Lower lobe of right lung (tissue), 2 donors: ENCODE results near the gene SGTB. TPM values are rescaled to one million over a fixed set of nuclear protein-coding genes. Genes with fewer than 3 reads are reported as not detected.
"Not testable (repeated sequence)": the region's sequence is repeated elsewhere in the genome, so short reads cannot be mapped to it uniquely, and the experiment has no call there.

Source experiments
- ATAC-seq, 2 donors: fragments of 200-7000 bp; cut with Tn5 transposase; one replicate each; pipeline ENCODE4 v1.9.1; 2020 to 2022; ENCODE audit warnings: mild to moderate bottlenecking in 2 of 2, moderate library complexity in 2 of 2
- DNase-seq: peaks from one replicate; pipeline ENCODE4 v3.0.0-alpha.2; 2020
- H3K27ac ChIP-seq: fragments of 200-600 bp; one replicate; pipeline ENCODE4 v1.8.0; 2022
- H3K27me3 ChIP-seq: fragments of 200-600 bp; one replicate; pipeline ENCODE4 v1.8.0; 2022; ENCODE audit warnings: low read depth
- H3K36me3 ChIP-seq: fragments of 200-600 bp; one replicate; pipeline ENCODE4 v1.8.0; 2022; ENCODE audit warnings: mild to moderate bottlenecking
- H3K4me1 ChIP-seq: fragments of 200-600 bp; one replicate; pipeline ENCODE4 v1.8.0; 2022
- H3K4me3 ChIP-seq: fragments of 200-600 bp; one replicate; pipeline ENCODE4 v1.8.0; 2022; ENCODE audit warnings: mild to moderate bottlenecking
- H3K9me3 ChIP-seq: fragments of 200-600 bp; one replicate; pipeline ENCODE4 v1.8.0; 2022
- CTCF ChIP-seq: fragments of 200-600 bp; IDR thresholded peaks from one replicate; pipeline ENCODE4 v1.8.0; 2022; ENCODE audit warnings: antibody characterized with exemption, mild to moderate bottlenecking
- intact Hi-C: fragments of 100-400 bp; cut with DNase I; formaldehyde crosslinking; loops from one replicate; pipeline ENCODE4 v1.11.0; 2022
- total RNA-seq: library from RNA; stranded (reverse); fragmentation: NEBNext Ultra II Directional; extraction: Animal tissue kit (Norgen Biotek cat#: 25700); gene quantifications from one replicate; pipeline ENCODE4 v1.2.1, GENCODE V29; 2021
- donor health status: DM: no; HTN: yes; CAD: no; lungs with severe emphysema.

Gene SGTB
- total RNA-seq, 1 donor from 2014 or later = 9.2 TPM

DNA sequence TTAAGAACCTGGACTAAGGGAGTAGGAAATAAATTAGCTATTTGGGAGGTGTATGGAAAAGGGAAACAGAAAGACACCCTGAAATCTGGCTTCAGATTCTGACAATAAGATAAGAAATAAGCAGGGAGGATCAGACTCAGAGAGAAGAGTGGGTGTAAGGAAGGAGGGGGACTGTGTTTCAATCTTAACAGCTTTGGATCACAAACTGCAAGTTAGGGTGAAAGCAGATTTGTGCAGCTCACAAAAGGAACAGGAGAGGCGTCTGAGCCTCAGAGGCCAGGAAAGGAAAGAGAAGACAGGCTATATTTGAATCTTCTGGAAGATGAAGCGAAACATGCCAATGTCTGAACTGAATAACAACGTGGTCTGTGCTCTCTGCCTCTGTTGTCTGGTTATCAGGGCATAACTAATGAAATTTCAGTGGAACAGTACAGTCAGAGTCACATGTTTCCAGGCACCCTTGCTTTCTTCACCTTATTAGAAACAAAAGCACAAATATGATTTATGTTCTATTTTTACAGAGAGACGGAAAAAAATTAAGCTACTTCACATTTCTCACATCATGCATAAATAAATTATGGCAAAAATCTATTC lies 26.6 kb downstream of the SGTB start:
- H3K27me3 ChIP-seq = no peaks in the 10 kb centered on the region
- TF ChIP-seq CTCF = no peak
- ATAC-seq (no peak), DNase-seq (no peak)
- no peaks in the 10 kb centered on the region for H3K9me3 ChIP-seq
- no peak overlapping the region for H3K27ac ChIP-seq
- no peak overlapping the region for H3K4me3 ChIP-seq
- intact Hi-C loops = no loop called here
- H3K4me1 ChIP-seq = no peaks in the 10 kb centered on the region
- peaks cover 20% of the 10 kb centered on the region for H3K36me3 ChIP-seq

DNA sequence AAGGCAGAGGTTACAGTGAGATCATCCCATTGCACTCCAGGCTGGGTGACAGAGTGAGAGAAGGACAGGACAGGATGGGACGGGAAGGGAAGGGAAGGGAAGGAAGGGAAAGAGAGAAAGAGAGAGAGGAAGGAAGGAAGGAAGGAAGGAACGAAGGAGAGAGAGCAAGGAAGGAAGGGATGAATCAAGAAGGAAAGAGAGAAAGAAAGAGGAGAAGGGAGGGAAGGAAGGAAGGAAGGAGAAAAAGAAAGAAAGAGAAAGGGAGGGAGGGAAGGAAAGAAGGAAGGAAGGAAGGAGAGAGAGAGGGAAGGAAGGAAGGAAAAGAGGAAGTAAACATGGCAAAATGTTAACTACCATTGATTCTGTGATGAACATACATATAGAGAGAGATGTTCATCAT lies 28.8 kb downstream of the SGTB start:
- intact Hi-C loops = no loop called here
- ATAC-seq (no peak), DNase-seq (no peak)
- peaks cover 26% of the 10 kb centered on the region for H3K36me3 ChIP-seq
- no peak for TF ChIP-seq CTCF
- H3K27me3 ChIP-seq = no peaks in the 10 kb centered on the region
- no peak overlapping the region for H3K4me3 ChIP-seq
- H3K27ac ChIP-seq = no peak overlapping the region
- no peaks in the 10 kb centered on the region for H3K9me3 ChIP-seq
- no peaks in the 10 kb centered on the region for H3K4me1 ChIP-seq

GRCh38 chr5:65682148-65682547 lies 39.8 kb downstream of the SGTB start:
- Histone ChIP-seq H3K4me1 (no peaks in the 10 kb centered on the region), H3K36me3 (peaks cover 50% of the 10 kb centered on the region), H3K9me3 (no peaks in the 10 kb centered on the region), H3K27me3 (no peaks in the 10 kb centered on the region), H3K4me3 (no peak overlapping the region), H3K27ac (no peak overlapping the region)
- no peak for TF ChIP-seq CTCF
- ATAC-seq (no peak), DNase-seq (no peak)
- intact Hi-C loops = no loop called here

DNA sequence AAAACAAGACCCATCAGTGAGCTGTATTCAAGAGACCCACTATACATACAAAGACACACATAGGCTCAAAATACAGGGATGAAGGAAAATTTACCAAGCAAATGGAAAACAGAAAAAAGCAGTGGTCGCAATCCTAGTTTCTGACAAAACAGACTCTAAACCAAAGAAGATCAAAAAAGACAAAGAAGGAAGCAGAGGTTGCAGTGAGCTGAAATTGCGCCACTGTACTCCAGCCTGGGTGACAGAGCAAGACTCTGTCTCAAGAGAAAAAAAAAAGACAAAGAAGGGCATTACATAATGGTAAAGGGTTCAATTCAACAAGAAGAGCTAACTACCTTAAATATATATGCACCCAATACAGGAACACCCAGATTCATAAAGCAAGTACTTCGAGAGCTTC lies 45.9 kb downstream of the SGTB start:
- H3K27me3 ChIP-seq, H3K4me3 ChIP-seq, H3K9me3 ChIP-seq, intact Hi-C loops, ATAC-seq, DNase-seq, H3K4me1 ChIP-seq, H3K27ac ChIP-seq: not testable (repeated sequence)
- peaks cover 41% of the 10 kb centered on the region for H3K36me3 ChIP-seq

GRCh38 chr5:65674749-65675148 lies 47.2 kb downstream of the SGTB start:
- no peak for ATAC-seq
- Histone ChIP-seq H3K36me3 (peaks cover 41% of the 10 kb centered on the region), H3K9me3 (no peaks in the 10 kb centered on the region), H3K27ac (no peak overlapping the region), H3K27me3 (no peaks in the 10 kb centered on the region), H3K4me3 (no peak overlapping the region), H3K4me1 (no peaks in the 10 kb centered on the region)
- no peak for TF ChIP-seq CTCF
- DNase-seq = no peak
- intact Hi-C loops = no loop called here

GRCh38 chr5:65672796-65673195 lies 49.1 kb downstream of the SGTB start:
- DNase-seq = no peak
- Histone ChIP-seq H3K9me3 (no peaks in the 10 kb centered on the region), H3K27ac (no peak overlapping the region), H3K27me3 (no peaks in the 10 kb centered on the region), H3K36me3 (peaks cover 36% of the 10 kb centered on the region), H3K4me3 (no peak overlapping the region), H3K4me1 (no peaks in the 10 kb centered on the region)
- intact Hi-C loops = no loop called here
- no peak for TF ChIP-seq CTCF
- ATAC-seq = no peak
